Upper lobe of left lung (tissue), 4 donors: Measurements from ENCODE around the gene FOXO3.

Experiments used
- CTCF ChIP-seq, 6 experiments: fragments of 450-650 bp in 4 of 6; fragments of 200-600 bp in 2 of 6; sonication (generic) in 2 of 6; IDR thresholded peaks; one replicate each; pipeline ENCODE4 v1.5.1; 2016 to 2019; ENCODE audit warnings: antibody characterized with exemption in 6 of 6
- EP300 ChIP-seq, 4 donors: sonication (generic); formaldehyde crosslinking; IDR thresholded peaks; one replicate each; pipeline ENCODE4 v1.5.1; 2017; ENCODE audit warnings: antibody characterized with exemption in 4 of 4, control low read depth in 2 of 4
- POLR2A ChIP-seq, 4 donors: fragments of 450-650 bp; IDR thresholded peaks; one replicate each; pipeline ENCODE4 v1.5.1; 2016 to 2017; ENCODE audit warnings: antibody characterized with exemption in 4 of 4, mild to moderate bottlenecking in 2 of 4
- POLR2AphosphoS5 ChIP-seq, 2 donors: sonication (generic); formaldehyde crosslinking; IDR thresholded peaks; one replicate each; pipeline ENCODE4 v1.5.1; 2017; ENCODE audit warnings: antibody characterized with exemption in 2 of 2

- TF ChIP-seq CTCF (IDR thresholded peaks at IDR 0.05) (no peak), EP300 (IDR thresholded peaks at IDR 0.05) (no peak), POLR2A (IDR thresholded peaks at IDR 0.05) (no peak), POLR2AphosphoS5 (IDR thresholded peaks at IDR 0.05) (no peak)
Observed at GRCh38 chr6:108728826-108729225, 168.1 kb downstream of the FOXO3 start.
